Uterus (tissue), 2 donors: ENCODE results near the gene SNX5.

Experiments used
- CTCF ChIP-seq, 4 experiments: fragments of 200-600 bp in 2 of 4; fragments of 450-650 bp in 2 of 4; sonication (generic) in 2 of 4; IDR thresholded peaks; one replicate each; pipeline ENCODE4 v1.5.1; 2016 to 2019; ENCODE audit warnings: antibody characterized with exemption in 4 of 4, mild to moderate bottlenecking in 2 of 4, moderate library complexity in 1 of 4
- POLR2A ChIP-seq, 2 donors: fragments of 450-650 bp; IDR thresholded peaks; one replicate each; pipeline ENCODE4 v1.6.1; 2016; ENCODE audit warnings: antibody characterized with exemption in 2 of 2, mild to moderate bottlenecking in 1 of 2, moderate library complexity in 1 of 2

DNA sequence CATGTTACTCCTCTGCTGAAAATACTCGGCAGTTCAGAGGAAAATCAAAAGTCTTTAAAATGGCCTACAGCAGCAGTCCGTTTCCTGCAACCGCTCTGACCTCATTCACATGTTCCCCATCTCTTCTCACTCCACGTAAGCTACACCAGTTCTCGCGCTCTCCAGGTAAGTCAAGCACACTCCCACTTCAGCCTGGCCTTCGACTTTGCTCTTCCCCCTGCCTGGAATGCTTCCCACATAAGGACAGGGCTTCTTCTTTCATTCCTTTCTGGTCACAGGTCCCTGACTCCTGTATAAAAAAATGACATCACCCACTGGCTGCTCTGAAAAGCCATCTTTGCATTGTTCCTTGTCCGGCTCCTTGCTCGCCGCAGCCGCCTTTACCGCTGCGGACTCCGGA is 42.9 kb upstream of the SNX5 start:
- TF ChIP-seq CTCF (IDR thresholded peaks at IDR 0.05) (no peak), POLR2A (IDR thresholded peaks at IDR 0.05) (no peak)
